HAP-1 (cell line): ENCODE measurements around the gene SEZ6L2.

Experiments
- DNase-seq, 2 experiments: peaks; one replicate each; pipeline ENCODE4 v3.0.0-alpha.2; 2016 to 2020; ENCODE audit warnings: low spot score in 2 of 2
- H3K27me3 ChIP-seq: fragments of 250-450 bp; sonication (Bioruptor Pico); 2 replicates; pipeline ENCODE4 v1.5.1; 2020; ENCODE audit warnings: low read depth, mild to moderate bottlenecking, moderate library complexity
- H3K36me3 ChIP-seq: fragments of 250-450 bp; sonication (Bioruptor Pico); replicated peaks from 2 replicates; pipeline ENCODE4 v1.5.1; 2020; ENCODE audit warnings: mild to moderate bottlenecking
- H3K4me1 ChIP-seq: fragments of 250-450 bp; sonication (Bioruptor Pico); 2 replicates; pipeline ENCODE4 v1.5.1; 2020; ENCODE audit warnings: mild to moderate bottlenecking
- H3K4me3 ChIP-seq: fragments of 250-450 bp; sonication (Bioruptor Pico); 2 replicates; pipeline ENCODE4 v1.5.1; 2020; ENCODE audit warnings: mild to moderate bottlenecking, moderate library complexity
- H3K9me3 ChIP-seq: fragments of 250-450 bp; sonication (Bioruptor Pico); 2 replicates; pipeline ENCODE4 v1.5.1; 2020; ENCODE audit warnings: mild to moderate bottlenecking, moderate library complexity
- in situ Hi-C: fragments of 300-500 bp; cut with MboI; formaldehyde crosslinking; loops from 3 replicates; pipeline ENCODE4 v1.14.3; 2020; ENCODE audit warnings: low sequenced_read_pairs, inconsistent platforms, mixed read lengths

The SEZ6L2 gene

DNA sequence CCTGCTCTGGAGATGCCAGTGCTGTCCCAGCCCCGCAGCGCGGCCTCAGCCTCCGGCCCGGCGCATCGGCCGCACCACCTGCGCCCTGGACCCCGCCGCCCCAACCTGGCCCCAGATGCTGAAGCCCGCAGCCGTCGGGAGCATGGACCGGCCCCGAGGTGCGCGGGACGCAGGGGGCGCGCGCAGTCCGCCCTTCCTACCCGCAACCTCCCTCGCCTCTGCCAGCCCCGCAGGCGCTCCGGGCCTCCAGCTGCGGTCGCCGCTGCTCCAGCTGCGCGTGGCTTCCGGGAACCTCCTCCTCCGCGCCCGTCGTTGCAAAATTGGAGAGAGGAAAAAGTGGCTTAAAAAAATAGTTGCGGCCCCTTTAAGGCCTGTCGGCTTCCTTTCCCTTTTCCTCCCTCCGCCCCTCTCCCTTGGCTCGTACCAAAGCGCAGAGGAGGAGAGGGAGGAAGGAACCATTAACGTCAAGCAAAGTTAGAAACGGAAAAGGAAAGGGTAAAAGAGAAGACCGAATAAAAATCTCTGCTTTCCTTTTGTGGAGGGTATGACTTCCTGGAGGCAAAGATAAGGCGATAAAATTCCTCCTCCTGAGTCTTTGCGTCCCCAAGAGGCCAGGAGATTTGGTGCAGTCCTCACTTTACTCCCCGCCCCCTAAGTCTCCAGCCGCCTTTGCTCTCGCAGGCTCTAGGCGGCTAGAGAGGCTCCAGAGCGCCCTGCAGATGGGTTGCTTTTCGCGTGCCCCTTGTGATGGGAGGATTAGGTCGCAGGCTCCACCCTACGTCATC lies 36.3 kb downstream of the SEZ6L2 start, which contains the start of gene CDIPT:
TSS of gene CDIPT (minus strand) at position 343 of the 785 bp plus-strand sequence. CDS start 369 bp downstream, outside the sequence.
- in situ Hi-C loops, result no loop called here
- H3K9me3 ChIP-seq, result no peaks in the 10 kb centered on the region
- peak within 1 kb of the TSS; percentile 63 for H3K4me3 ChIP-seq
- DNase-seq, result peak; percentile 94 to 96
- 0 out of 2 replicates have a peak, but pooled peaks cover 3% of the 10 kb centered on the region for H3K4me1 ChIP-seq
- H3K36me3 ChIP-seq, result peaks cover 24% of the 10 kb centered on the region
- no peaks in the 10 kb centered on the region for H3K27me3 ChIP-seq

DNA sequence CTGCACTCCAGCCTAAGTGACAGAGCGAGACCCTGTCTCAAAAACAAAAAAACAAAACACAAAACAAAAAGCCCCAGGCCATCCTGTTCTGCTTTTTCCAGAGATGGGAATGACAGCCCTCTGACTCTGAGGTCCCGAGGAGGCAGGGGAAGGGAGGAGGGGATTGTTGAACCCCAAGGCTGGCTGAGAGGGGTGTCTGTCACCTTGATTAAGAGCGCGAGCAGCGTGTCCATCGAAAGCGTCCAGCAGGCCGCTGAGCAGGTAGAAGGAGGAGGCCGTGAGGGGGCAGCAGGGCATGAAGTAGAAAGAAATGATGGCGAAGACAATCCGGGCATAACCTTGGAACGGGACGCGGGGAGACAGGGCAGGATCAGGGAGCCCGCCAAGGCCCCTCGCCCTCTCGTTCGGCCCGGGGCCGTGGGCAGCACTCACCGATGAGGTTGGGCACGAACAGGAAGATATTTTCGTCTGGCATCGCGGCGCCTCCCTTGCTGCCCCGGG lies 36.9 kb downstream of the SEZ6L2 start:
- Histone ChIP-seq H3K27me3 (no peaks in the 10 kb centered on the region), H3K4me3 (peak overlapping the region; percentile 63), H3K36me3 (peaks cover 24% of the 10 kb centered on the region), H3K4me1 (0 out of 2 replicates have a peak, but pooled peaks cover 3% of the 10 kb centered on the region), H3K9me3 (no peaks in the 10 kb centered on the region)
- DNase-seq, result peak in 1 of 2 experiments; percentile 34
- in situ Hi-C loops, result no loop called here

DNA sequence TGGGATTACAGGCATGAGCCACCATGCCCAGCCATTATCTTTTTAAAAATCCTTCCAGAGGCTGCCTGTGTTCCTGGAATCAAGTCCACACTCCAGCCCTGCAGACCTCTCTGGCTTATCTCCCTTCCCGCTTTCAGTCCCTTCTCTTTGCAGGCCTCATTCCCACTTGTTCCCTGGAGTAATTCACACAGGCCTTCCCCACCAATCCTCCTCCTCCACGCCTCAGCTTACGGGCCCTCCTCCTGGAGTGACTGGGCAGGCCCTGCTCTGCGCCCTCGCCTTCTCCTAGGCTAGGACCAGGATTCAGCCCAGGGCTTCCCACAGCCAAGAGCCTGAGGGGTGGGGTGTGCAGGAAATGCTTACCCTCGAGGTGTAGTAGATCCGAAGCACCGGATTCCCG lies 39.1 kb downstream of the SEZ6L2 start:
- Histone ChIP-seq H3K9me3 (no peaks in the 10 kb centered on the region), H3K4me3 (no peak overlapping the region), H3K36me3 (peaks cover 24% of the 10 kb centered on the region), H3K4me1 (0 out of 2 replicates have a peak, but pooled peaks cover 3% of the 10 kb centered on the region), H3K27me3 (no peaks in the 10 kb centered on the region)
- in situ Hi-C loops, result no loop called here
- no peak for DNase-seq

DNA sequence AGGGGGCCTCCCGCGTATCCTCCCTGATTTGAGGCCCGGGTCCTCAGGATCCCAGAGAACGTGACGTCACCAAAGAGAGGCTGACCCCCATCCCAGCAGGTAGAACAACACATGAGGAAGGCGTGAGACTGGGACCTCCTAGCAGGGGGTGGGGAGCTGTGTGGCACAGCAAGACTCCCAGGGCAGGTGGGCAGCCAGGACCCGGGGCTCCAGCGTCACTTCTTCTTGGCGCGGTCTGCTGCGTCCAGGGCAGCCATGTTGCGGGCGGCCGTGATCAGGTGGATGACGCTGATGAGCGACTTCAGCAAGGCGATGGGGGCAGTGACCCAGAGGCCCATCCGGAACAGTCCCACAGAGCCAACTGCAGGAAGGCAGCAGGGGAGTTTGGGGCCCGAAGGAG lies 40.4 kb downstream of the SEZ6L2 start:
- H3K9me3 ChIP-seq, result no peaks in the 10 kb centered on the region
- 0 out of 2 replicates have a peak, but pooled peaks cover 3% of the 10 kb centered on the region for H3K4me1 ChIP-seq
- in situ Hi-C loops, result no loop called here
- H3K4me3 ChIP-seq, result no peak overlapping the region
- H3K36me3 ChIP-seq, result peaks cover 24% of the 10 kb centered on the region
- no peaks in the 10 kb centered on the region for H3K27me3 ChIP-seq
- no peak for DNase-seq

DNA sequence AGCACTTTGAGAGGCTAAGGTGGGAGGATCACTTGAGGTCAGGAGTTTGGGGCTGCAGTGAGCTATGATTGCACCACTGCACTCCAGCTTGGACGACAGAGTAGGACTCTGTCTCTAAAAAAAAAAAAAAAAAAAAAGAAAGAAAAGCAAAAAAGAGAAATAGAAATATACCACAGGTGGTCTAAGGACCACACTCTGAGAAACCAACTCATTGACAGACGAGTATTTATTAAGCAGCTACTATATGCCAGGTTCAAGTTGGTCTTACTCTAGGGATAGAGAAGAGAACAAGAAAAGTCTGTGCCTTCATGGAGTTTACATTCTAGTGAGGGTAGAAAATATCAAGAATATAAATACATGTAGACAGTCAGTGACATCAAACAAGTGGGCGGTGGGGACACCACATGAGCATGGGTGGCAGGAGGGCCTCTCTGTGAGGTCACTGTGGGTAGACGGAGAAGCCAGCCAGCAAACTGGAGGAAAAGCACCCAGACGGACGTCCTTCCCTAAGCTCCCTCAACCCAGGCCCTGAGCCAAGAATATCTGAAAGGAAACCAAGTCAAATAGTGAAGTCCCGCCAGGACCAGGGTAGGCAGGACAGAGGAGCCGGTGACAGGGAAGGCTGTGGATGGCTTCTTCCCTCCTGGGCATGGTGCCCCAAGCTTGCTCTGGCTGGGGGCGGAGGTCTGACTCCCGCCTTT lies 41.1 kb downstream of the SEZ6L2 start:
- Histone ChIP-seq H3K9me3 (no peaks in the 10 kb centered on the region), H3K4me1 (no peaks in the 10 kb centered on the region), H3K27me3 (no peaks in the 10 kb centered on the region), H3K36me3 (peaks cover 24% of the 10 kb centered on the region), H3K4me3 (no peak overlapping the region)
- in situ Hi-C loops, result no loop called here
- no peak for DNase-seq

DNA sequence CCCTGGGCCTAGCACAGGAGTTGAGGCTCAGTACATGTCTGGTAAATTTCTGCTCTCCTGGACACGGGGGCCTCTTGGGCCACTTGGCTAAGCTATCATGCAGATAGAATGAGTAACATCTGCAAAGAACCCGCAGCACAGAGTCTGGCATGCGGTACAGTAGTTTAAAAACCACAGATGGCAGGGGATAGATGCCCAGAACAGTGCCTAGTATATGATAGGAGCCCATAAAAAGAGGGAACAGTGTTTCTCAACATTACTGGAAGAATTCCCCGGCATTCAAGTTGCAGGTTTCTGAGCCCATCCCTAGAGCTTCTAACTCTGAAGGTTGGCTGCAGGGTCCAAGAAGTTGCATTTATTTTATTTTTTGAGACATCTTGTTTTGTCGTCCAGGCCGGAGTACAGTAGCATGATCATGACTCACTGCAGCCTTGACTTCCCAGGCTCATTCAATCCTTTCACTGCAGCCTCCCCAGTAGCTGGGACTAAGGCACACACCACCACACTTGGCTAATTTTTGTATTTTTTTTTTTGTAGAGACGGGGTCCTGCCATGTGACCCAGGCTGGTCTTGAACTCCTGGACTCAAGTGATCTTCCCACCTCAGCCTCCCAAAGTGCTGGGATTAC lies 42.1 kb downstream of the SEZ6L2 start:
- H3K27me3 ChIP-seq, result no peaks in the 10 kb centered on the region
- H3K36me3 ChIP-seq, result peaks cover 24% of the 10 kb centered on the region
- H3K4me1 ChIP-seq, result no peaks in the 10 kb centered on the region
- no peaks in the 10 kb centered on the region for H3K9me3 ChIP-seq
- DNase-seq, result no peak
- H3K4me3 ChIP-seq, result no peak overlapping the region
- in situ Hi-C loops, result no loop called here

DNA sequence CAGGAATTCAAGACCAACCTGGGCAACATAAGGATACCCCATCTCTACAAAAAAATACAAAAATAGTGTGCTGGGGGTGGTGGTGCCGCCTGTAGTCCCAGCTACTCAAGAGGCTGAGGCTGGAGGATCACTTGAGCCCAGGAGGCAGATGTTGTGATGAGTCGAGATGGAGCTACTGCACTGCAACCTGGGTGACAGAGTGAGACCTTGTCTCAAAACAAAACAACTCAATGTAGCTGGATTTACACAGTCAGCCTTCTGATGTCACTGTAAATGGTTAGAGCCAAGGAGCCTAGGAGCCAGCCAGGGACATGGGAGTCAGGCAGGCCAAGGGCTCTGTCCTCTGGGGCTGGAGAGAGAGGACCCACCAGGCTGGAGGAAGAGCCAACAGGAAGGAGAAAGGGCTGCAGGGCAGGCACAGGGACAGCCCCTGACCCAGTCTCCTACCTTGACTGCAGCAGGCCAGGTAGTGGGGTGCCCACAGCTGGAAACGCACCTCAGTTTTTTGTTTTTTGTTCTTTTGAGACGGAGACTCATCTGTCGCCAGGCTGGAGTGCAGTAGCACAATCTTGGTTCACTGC lies 44.7 kb downstream of the SEZ6L2 start:
- Histone ChIP-seq H3K4me1 (no peaks in the 10 kb centered on the region), H3K9me3 (no peaks in the 10 kb centered on the region), H3K4me3 (no peak overlapping the region), H3K36me3 (peaks cover 12% of the 10 kb centered on the region; the same call in 1 of the 2 replicates), H3K27me3 (no peaks in the 10 kb centered on the region)
- in situ Hi-C loops, result no loop called here
- no peak for DNase-seq

DNA sequence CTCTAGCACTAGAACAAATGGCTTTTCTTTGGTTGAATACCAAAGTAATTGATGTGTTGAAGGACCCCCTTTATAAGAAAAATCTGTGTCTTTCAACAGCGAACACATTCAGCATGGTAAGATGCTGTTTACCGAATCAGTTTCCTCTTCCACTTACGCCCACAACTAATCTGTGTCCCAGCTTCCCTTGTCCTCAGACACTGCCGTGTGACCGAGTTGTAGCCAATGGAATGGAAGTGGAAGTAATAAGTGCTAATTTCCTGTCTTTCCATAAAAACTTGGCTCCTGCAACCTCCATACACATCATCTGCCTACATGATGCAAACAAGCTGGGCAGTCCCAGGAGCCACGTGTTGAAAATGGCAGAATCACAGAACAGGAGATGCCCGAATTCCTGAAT lies 46.7 kb downstream of the SEZ6L2 start:
- no peak overlapping the region for H3K4me3 ChIP-seq
- in situ Hi-C loops, result no loop called here
- H3K36me3 ChIP-seq, result no peaks in the 10 kb centered on the region
- DNase-seq, result no peak
- no peaks in the 10 kb centered on the region for H3K27me3 ChIP-seq
- H3K4me1 ChIP-seq, result no peaks in the 10 kb centered on the region
- H3K9me3 ChIP-seq, result no peaks in the 10 kb centered on the region

DNA sequence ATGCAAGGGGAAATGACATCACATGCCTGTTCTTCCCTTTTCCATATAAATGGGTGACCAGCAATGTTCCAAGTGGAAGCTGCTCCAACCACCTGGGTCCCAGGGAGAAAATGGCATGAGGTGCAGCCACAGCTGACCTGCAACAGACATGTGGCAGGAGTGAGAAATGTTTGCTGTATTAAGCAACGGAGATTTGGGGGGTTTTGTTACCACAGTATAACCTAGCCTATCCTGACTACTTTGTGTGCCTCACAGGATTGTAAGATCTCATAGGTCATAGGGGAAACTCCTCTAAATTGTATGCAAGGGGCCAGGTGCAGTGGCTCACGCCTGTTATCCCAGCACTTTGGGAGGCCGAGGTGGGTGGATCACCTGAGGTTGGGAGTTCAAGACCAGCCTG lies 48.4 kb downstream of the SEZ6L2 start:
- no peak for DNase-seq
- in situ Hi-C loops, result no loop called here
- H3K36me3 ChIP-seq, result no peaks in the 10 kb centered on the region
- H3K4me1 ChIP-seq, result no peaks in the 10 kb centered on the region
- no peaks in the 10 kb centered on the region for H3K27me3 ChIP-seq
- H3K9me3 ChIP-seq, result no peaks in the 10 kb centered on the region
- H3K4me3 ChIP-seq, result no peak overlapping the region

DNA sequence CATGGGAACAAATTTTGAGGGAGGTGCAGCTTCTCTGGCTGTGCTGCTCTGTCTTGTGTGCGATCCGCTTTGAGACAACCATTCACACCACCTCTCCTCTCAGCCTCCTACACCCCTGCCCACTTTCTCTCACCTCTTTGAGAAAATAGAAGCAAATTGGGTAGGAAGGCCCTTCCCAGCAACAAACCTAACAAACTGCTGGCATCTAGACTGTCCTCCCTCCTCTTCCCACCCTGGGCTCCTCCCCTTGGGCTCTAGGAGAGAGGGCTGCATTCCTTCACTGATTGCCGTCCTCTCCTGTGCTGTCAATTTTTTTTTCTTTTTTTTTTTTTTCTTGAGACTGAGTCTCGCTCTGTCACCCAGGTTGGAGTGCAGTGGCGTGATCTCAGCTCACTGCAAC lies 49.8 kb downstream of the SEZ6L2 start:
- DNase-seq, result no peak
- in situ Hi-C loops, result no loop called here
- H3K4me1 ChIP-seq, result no peaks in the 10 kb centered on the region

DNA sequence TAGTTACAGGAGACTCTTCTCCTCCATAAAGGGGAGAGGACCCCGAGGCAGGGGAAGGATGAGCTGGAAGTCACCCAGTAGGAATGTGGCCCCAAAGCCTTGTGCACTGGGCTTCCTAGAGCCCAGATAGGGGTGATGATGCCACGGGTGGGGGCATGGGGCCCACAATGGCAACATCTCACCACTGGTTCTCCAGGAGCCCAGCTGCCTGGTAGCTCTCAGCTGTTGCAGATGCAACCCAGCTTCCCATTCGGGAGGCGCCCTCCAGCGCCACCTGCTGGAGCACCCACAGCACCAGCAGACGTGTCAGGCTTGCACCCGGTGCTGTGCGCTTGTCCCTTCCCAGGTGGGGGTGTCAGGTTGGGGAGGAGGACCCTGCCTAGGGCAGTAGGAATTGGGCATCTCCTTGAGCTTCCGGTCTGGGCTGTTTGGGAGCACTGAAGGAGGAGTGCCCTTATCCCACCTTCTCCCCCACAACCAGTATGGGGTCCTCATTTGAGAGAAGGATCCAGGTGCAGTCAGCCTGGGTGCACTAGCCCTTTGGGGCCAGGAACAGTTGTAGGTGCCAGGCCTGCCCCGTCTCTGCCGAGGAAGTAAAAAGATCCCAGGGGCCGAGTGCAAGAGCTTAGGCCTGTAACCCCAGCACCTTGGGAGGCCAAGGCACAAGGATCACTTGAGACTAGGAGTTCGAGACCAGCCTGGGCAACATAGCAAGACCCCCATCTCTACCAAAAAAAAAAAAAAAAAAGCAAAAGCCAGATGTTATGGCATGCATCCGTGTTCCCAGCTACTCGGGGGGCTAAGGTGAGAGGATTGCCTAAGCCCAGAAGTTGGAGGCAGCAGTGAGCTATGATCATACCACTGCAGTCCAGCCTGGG lies 50.7 kb downstream of the SEZ6L2 start:
- Histone ChIP-seq H3K4me3 (no peak overlapping the region), H3K27me3 (no peaks in the 10 kb centered on the region), H3K4me1 (no peaks in the 10 kb centered on the region), H3K36me3 (no peaks in the 10 kb centered on the region), H3K9me3 (no peaks in the 10 kb centered on the region)
- peak; percentile 21 to 80 for DNase-seq
- in situ Hi-C loops, result no loop called here

More for the DNA sequence above, 49.8 kb downstream of the SEZ6L2 start:
- Histone ChIP-seq H3K36me3 (no peaks in the 10 kb centered on the region), H3K4me3 (no peak overlapping the region), H3K27me3 (no peaks in the 10 kb centered on the region), H3K9me3 (no peaks in the 10 kb centered on the region)

DNA sequence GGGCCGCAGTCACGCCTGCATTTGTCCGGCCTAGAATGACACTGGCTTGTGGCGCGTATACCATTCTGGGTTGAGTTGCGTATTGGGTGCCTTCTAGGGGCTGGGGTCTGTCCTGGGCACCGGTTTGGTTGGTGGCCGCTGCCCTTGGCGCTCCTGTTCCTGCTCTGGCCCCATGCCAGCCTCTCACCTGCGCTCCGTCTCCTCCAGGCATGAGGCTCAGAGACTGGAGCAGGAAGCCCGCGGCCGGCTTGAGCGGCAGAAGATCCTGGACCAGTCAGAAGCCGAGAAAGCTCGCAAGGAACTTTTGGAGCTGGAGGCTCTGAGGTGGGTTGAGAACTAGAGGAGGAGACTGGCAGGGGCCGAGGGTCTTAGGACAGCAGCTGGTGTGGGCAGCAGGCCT lies 53.7 kb downstream of the SEZ6L2 start:
- no peak for DNase-seq
- Histone ChIP-seq H3K27me3 (no peaks in the 10 kb centered on the region), H3K36me3 (no peaks in the 10 kb centered on the region), H3K4me3 (no peak overlapping the region), H3K9me3 (no peaks in the 10 kb centered on the region), H3K4me1 (no peaks in the 10 kb centered on the region)
- in situ Hi-C loops, result no loop called here
